GM13976 (cell line): Measurements from ENCODE around the gene USP36.
A peak's percentile ranks its signal among the peaks of the same experiment; 100 is the strongest.

Experiments used
- DNase-seq: peaks from one replicate; pipeline ENCODE4 v3.0.0; 2012; ENCODE audit warnings: low spot score
- in situ Hi-C: fragments of 300-500 bp; cut with MboI; formaldehyde crosslinking; loops from one replicate; pipeline ENCODE4 v1.12.0; 2022; ENCODE audit warnings: low sequenced_read_pairs, mixed read lengths, inconsistent platforms; ENCODE audit not compliant: unreplicated experiment
- TF ChIP-seq, protein P1 (sequence below): IDR thresholded peaks from 2 replicates; pipeline ENCODE4 v1.5.1; 2012; ENCODE audit warnings: borderline replicate concordance, mild to moderate bottlenecking; ENCODE audit not compliant: insufficient read depth; ENCODE audit errors: extremely low read depth, missing control alignments, control extremely low read depth

USP36 gene

DNA sequence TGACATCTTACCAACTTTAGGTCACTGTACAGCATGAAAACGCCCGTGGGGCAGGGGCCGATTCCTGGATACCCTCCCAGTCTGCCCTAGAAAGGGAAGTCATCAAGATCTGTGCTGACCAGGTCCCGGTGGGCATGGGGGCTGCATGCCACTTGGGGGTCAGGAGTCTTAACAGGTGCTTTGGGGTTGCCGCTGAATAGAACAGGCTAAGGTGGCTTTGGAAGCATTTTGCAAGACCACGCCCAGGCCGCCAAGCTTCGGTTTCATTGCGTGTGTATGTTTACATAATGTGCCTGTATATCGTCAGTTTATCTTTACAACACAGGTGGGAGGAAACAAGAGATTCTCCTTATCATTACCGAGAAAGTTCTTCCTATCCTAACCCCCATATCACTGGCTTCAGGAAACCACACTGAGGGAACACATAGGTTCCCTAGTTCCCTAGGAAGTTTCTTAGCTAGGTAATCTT lies 13.3 kb upstream of the USP36 start:
- no peak for DNase-seq
- in situ Hi-C loops: no loop called here
- TF ChIP-seq, protein P1, sequence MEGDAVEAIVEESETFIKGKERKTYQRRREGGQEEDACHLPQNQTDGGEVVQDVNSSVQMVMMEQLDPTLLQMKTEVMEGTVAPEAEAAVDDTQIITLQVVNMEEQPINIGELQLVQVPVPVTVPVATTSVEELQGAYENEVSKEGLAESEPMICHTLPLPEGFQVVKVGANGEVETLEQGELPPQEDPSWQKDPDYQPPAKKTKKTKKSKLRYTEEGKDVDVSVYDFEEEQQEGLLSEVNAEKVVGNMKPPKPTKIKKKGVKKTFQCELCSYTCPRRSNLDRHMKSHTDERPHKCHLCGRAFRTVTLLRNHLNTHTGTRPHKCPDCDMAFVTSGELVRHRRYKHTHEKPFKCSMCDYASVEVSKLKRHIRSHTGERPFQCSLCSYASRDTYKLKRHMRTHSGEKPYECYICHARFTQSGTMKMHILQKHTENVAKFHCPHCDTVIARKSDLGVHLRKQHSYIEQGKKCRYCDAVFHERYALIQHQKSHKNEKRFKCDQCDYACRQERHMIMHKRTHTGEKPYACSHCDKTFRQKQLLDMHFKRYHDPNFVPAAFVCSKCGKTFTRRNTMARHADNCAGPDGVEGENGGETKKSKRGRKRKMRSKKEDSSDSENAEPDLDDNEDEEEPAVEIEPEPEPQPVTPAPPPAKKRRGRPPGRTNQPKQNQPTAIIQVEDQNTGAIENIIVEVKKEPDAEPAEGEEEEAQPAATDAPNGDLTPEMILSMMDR: no peak

DNA sequence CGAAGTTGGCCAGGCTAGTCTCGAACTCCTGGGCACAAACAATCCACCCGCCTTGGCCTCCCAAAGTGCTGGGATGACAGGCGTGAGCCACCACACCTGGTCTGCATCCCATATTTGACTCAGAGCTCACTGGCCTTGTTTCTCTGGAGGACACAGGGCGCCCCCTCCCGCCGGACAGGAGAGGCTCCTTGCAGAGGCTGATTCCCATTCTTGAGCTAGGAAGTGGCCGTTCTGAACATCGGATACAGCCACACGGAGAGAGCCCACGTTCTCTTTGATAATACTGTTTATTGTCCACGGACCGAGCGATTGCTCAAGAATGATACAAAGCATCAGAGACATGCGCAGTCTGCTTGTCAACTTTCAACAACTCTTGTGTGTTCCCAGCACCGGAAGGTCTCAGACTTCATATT lies 12.1 kb upstream of the USP36 start:
- in situ Hi-C loops: no loop called here
- DNase-seq: no peak
- TF ChIP-seq, protein P1: no peak

DNA sequence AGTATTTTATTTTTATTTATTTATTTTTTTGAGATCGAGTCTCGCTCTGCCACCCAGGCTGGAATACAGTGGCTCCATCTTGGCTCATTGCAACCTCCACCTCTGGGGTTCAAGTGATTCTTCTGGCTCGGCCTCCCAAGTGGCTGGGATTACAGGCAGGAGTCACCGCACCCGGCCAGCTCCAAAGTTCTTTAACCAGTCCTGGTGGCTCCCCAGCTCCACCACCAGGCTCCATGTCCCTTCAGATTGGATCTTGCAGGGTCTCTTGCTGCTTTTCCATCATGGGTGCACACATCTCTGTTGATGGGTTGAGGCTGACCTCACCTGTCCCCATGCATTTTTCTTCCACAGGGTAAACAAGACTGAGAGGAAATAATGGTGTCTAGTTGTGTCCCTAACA lies 8.4 kb upstream of the USP36 start:
- TF ChIP-seq, protein P1: no peak
- in situ Hi-C loops: no loop called here
- DNase-seq: no peak

DNA sequence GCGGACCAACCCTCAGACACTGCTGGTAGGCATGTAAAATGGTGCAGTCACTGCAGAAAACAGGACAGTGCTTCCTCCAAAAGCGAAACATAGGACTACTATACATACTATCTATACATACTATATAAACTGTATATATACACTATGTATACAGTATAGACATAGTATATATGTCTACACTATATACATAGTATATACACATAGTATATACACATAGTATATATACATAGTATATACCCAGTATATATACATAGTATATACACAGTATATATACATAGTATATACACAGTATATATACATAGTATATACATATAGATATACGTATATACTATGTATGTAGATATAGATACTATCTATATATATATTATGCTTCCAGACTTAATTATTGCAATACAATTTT lies 6.4 kb upstream of the USP36 start:
- no peak for DNase-seq
- in situ Hi-C loops: no loop called here
- TF ChIP-seq, protein P1: no peak

DNA sequence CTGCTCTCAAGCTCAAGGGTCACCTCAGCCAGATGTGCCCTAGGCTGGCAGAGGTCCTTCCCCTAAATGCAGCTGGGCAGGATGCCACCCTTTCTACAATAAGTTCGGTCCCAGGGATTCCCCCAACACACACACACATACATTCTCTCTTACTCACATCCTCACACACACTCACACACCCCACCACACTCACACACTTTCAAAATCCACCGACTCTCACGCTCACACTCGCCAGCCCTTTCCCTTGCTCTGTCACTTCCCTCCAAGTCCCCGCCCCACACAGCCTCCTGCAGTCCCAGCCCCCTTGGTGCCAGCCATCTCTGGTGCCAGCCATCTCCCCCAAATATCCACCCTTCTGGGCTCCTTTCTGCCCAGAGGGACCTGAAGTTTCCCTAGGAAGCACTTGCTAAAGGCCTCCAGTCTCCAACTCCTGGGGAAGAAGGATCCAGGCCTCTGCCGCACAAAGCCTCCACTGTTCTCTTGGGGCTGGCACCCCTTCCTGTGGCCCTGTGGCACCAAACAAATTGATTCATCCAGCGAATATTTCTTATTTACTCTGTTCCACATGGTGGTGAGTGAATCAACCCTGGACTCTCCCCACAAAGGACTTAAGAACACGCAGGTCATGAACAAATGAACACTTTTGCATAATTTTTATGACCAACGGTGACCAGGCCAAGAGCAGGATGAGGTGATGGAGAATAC lies 3.8 kb upstream of the USP36 start:
- no peak for DNase-seq
- in situ Hi-C loops: no loop called here
- TF ChIP-seq, protein P1: no peak

DNA sequence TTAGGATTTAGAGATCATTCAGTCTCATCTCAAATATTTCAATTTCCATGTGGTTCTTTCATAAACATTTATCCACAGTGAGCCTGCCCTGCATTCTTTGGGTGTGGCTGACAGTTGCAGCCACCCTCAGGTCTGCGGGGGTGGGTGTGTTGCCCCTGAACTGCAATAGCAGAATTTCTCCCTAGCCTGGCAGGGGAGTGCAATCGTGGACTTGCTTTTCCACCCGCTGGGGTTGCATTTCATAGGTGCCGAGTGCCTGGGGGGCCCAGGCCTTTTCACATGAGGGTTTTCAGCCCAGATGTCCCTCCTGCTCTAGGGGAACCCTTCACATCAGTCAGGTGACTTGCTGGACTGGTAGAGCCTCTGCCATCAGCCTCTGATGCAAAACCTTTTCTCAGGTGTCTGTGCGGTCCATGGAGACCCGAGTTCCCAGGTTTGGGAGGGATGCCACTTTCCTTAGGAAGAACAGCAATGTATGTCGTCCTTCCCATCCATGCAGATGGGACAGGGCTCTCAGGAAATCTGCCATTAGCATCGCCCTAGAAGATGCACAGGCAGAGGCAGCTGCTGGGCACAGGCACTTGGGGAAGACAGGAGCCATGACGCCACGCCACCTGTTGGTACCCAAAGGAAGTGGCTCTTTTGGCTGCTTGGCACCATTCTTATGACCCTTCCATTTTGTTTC lies 2.4 kb upstream of the USP36 start:
- in situ Hi-C loops: no loop called here
- TF ChIP-seq, protein P1: peak; percentile 57
- DNase-seq: peak; percentile 71

DNA sequence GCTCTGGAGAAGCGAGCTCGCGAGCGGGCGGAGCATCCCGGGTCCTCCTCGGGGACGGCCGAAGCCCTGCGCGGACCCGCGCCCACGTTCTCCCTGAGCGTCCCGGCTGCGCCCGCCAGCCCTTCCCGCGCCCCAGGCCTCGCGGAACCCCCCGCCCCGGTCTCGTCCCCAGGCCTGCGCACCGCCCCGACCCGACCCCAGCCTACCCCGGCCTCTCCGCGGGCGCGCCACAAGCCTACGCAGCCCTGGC lies 159 bp downstream of the USP36 start:
- TF ChIP-seq, protein P1: no peak
- in situ Hi-C loops: no loop called here

More for the DNA sequence above, 159 bp downstream of the USP36 start:
- no peak for DNase-seq
